HG02588 (cell line): ENCODE results near the gene TRPV3.
"Not testable (repeated sequence)": the region's sequence is repeated elsewhere in the genome, so short reads cannot be mapped to it uniquely, and the experiment has no call there.

Source experiments
- ATAC-seq: cut with Tn5 transposase; IDR thresholded peaks from one replicate; pipeline ENCODE4 v1.9.1; 2021; ENCODE audit warnings: mild to moderate bottlenecking, moderate library complexity; ENCODE audit not compliant: unreplicated experiment

The TRPV3 gene

GRCh38 chr17:3527468-3527867 lies 30.1 kb downstream of the TRPV3 start:
- no peak for ATAC-seq

DNA sequence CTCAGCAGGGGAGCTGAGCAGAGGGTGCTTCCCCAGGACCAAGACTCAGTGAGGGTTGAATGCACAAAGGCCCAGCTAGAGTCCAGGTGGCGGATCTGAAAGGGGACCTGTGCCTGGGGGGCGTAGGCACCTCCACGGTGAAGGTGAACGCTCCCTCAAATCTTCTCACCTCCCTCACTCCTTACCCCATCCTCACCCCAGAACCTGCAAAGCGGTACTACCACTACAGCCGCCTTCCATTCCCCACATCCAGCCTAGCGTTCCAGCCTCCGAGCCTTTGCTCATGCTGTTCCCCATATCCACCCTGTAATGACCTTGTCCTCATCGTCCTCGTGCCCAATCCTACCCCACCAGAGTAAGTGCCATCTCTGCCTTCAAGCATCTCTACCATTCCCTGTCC lies 30.6 kb downstream of the TRPV3 start:
- no peak for ATAC-seq

GRCh38 chr17:3526491-3526890 lies 31.1 kb downstream of the TRPV3 start:
- no peak for ATAC-seq

DNA sequence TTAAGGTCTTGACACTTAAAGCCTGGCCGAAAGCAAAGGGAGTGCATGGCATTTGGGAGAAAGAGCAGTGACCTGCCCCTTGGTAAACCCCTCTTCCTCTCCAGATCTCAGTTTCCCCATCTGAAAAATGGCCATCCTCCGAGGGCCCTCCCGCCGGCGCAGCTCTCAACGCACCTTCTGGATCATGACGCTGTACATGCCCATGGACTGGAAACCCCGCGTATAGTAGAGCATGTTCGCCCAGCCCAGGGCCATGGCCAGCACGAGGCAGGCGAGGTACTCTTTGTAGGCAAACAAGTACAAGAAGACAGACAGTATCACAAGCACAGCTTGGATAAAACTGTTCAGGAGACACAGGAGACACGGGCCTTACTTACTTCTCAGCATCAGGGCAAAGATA lies 33.6 kb downstream of the TRPV3 start:
- no peak for ATAC-seq

DNA sequence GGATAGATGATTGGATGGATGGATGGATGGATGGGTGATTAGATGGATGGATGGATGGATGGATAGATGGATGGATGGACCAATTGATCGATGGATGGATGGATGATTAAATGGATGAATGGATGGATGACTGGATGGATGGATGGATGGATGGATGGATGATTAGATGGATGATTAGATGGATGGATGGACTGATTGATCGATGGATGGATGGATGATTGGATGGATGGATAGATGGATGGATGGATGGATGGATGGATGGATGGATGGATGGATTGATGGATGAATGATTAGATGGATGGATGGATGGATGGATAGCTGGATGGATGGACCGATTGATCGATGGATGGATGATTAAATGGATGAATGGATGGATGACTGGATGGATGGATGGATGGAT lies 38.1 kb downstream of the TRPV3 start:
- ATAC-seq: not testable (repeated sequence)

DNA sequence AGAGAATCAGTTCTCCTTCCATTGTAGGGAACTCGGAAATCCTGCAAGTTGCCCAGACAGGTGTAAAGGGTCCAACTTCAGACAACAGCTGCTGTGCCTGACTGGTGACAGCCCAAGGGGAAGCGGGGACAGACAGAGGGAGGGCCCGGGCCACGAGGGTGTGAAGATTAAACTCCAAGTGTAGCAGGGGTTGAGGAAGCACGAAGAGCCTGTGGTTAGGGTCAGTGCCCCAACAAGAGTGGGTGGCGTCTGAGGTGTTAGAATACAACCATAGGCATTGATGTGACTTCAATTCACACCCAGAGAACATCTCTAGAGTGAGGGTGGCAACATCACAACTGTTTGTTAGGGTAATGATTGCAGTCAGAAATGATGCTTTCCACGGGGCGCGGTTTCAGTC lies 42.7 kb downstream of the TRPV3 start:
- ATAC-seq: no peak

- ATAC-seq: not testable (repeated sequence)
Observed at GRCh38 chr17:3514167-3514566, 43.4 kb downstream of the TRPV3 start.

DNA sequence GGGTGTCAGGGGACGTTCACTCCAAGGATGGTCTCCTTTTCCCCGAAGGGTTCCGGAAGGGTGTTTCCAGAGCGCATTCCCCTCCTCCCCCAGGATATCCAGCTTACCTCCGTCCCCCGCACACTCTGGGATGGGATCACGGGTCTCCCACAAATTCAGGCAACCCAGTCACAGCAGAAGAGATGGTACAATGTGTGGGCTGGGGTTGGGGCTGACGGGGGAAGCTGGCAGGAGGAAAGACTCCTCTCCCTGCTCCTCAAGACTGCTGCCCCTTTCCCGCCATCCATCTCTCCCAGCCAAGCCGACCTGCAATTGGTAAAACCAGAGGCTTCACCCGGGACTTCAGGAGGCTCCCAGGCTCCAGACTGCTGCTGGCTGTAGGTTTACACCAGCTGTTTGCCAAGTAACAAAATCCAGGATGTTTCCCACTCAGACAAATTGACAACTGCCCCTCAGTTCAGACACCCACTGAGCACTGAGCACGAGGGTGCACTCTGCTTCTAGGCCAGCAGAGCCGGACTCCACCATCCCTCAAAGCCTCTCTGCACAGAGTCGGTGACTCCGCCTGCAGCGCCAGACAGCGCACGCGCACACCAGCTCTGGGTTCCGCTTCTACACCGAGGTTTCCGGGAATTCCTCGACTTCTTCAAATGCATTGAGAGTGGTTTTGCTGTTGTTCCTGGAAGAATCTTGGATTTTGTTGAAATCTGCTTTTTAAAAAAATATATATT lies 44.1 kb downstream of the TRPV3 start:
- no peak for ATAC-seq

- ATAC-seq: no peak
Observed at GRCh38 chr17:3512505-3513171, 45.0 kb downstream of the TRPV3 start.

GRCh38 chr17:3511852-3512504 lies 45.6 kb downstream of the TRPV3 start:
- no peak for ATAC-seq

- ATAC-seq: no peak
Observed at GRCh38 chr17:3510090-3510489, 47.5 kb downstream of the TRPV3 start.

GRCh38 chr17:3507869-3508268 lies 49.7 kb downstream of the TRPV3 start:
- ATAC-seq: no peak

DNA sequence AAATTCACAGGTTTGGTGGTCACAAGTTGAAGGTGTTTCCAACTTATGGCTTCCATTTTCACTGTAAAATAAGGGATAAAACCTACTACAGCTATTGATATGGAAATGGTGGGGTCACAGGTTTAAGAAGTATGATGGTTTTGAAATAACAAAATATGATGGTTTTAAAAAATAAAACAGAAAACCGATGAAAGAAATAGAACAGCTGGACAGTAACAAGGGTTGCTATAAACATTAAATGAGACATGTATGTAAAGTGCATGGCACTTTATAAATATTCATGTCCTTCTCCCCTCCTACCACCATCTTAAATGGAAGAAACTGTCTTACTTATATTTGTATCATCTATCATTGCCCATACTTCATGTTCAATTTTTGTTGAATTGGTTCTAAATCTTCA lies 50.5 kb downstream of the TRPV3 start:
- no peak for ATAC-seq

DNA sequence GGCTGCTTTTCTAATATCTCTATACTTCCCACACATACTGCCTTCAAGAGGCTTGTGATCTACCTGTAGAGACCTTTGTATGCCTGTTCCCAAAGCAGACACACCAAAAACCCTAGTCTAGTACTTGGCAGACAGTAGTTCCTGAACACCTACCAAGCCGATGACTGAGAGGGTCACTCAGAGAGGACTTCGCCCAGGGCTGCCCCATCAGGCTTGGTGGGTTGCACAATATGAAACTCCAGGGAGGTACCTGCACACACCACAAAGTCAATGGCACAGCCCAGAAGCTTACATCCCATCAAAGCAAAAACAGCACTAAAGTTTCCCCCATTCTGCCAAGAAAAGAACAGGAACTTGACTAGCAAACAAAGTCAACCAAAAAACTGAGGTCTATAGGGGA lies 51.6 kb downstream of the TRPV3 start:
- ATAC-seq: no peak

DNA sequence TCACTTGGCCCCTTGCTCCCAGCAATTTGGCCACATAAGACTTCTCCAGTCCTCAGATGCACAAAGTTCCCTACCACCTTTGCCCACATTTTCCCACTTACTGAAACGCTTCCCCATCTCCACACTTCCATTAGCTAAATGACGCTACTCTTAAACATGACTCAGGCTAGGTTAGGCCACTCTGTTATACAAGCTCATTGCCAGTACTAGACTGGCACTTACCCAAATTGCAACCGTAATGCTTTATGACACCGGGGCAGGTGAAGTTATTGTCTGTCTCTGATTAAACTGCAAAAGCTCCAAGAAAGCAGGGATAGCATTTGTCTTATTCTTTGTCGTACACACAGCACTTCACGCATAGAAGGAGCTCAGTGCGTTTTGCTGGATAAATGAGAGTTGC lies 52.6 kb downstream of the TRPV3 start:
- no peak for ATAC-seq

DNA sequence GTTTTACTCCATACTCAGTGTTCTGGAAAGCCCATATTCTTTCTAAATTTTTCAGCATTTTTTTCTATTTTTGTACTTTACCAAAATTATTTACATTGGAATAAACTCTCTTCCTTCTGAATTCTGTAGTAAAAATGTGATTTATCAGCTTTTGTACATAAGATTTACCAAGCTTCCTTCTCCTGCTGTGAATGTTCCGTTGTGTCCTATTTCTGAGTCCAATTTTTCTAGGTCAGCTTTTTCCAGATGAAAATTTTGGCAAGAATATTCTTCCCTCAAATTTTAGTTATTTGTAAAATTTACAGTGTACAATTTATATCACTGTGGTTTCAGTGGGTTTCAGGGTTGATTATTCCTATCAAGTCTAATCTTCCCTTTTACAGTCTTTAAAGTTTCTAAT lies 54.3 kb downstream of the TRPV3 start:
- no peak for ATAC-seq

- ATAC-seq: no peak
Observed at GRCh38 chr17:3502466-3502865, 55.1 kb downstream of the TRPV3 start.

DNA sequence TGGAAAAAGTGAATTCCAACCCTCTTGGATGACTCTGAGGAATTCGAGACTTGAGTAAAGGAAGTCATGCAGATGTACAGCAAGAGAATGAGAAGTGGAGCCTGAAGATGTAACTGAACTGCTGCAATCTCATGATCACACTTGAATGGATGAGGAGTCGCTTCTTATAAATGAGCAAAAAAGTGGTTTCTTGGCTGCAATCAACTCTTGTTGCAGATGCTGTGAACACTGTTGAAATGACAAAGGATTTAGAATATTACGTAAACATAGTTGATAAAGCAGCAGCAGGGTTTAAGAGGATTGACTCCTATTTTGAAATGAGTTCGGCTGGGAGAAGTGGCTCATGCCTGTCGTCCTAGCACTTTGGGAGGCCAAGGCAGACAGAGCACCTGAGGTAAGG lies 56.3 kb downstream of the TRPV3 start:
- no peak for ATAC-seq

DNA sequence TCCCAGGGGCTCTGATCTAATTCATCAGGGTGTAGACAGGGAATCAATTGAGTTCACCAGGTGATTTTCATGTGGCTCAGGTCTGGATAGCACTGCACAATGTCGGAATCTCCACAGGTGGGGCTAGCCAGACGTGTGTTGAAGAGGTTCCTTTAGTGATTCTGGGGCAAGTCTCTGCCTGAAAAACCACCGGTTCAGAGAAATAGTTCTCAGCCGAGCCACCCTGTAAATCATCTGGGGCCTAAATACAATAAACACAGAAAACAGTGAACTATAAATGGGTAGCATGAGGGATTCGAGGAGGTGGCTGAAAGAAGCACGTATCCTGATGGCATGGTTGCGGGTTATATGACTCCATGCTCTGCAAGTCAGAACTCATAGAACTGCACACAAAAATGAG lies 60.5 kb downstream of the TRPV3 start:
- ATAC-seq: no peak

GRCh38 chr17:3485481-3486068 lies 72.0 kb downstream of the TRPV3 start:
- ATAC-seq: no peak

- no peak for ATAC-seq
Observed at GRCh38 chr17:3482852-3483251, 74.8 kb downstream of the TRPV3 start.

DNA sequence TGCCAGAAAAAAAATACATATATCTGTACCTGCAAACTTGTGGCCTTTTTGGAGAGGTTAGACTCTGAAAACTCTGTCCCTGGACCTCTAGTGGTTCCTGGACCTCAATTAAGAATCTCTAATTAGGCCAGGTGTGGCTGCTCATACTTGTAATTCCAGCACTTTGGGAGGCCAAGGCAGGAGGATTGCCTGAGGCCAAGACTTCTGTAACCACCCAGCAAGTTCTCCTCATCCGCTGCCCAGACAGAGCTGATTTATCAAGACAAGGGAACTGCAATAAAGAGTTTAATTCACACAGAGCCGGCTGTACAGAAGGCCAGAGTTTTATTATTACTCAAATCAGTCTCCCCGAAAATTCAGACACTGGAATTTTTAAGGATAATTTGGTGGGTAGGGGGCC lies 77.6 kb downstream of the TRPV3 start:
- no peak for ATAC-seq
